ENCODE results near the gene DCAF5. TPM values are rescaled to one million over a fixed set of nuclear protein-coding genes. Genes with fewer than 3 reads are reported as not detected.
"Not testable (repeated sequence)": the region's sequence is repeated elsewhere in the genome, so short reads cannot be mapped to it uniquely, and the experiment has no call there.

The DCAF5 gene
- polyA plus RNA-seq, 6 donors from 2014 or later = 35.7 to 66.1 (median 49.3) TPM

DNA sequence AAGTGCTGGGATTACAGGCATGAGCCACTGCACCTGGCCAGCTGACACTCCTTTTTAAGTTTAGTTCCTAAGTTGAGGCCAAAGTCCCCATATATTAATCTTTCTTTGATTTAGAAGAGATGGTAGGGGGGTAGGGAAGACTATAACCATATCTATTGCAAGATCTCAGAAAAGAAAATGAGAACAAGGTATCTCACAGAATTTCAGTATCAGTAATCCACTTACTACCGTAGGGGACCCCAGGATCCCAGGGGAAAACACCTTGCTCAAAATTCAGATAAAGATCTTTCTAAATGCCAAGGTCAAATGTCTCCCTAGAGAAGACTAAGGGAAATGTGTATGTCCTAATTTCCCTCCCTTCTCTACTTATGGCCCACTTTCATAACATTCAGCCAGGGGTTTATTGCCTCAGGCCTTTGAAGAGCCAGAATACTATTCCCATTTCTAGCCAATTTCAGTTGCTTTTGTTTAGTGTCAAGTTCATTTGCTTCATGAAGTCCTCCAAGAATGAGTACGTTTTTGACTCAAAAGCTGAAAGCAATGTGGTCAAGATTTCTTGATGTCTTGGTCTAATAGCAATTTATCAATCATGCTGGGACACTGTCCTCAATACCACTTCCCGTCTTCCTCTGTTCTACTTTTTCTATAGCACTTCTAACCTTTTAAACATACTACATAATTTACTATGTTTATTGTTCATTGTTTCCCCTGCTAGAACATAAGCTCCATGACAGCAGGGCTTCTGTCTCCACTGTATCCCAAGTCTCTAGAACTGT lies 86.3 kb downstream of the DCAF5 start:
- ATAC-seq (ENCODE audit: low read depth in 2 of 2) (no peak), DNase-seq (no peak)
- no peak overlapping the region for H3K27ac Mint-ChIP-seq
- no peak overlapping the region for H3K4me3 Mint-ChIP-seq
- no peaks in the 10 kb centered on the region for H3K27me3 Mint-ChIP-seq
- H3K9me3 Mint-ChIP-seq = no peaks in the 10 kb centered on the region
- peaks cover 0 to 2% (median 0%) of the 10 kb centered on the region in 3 donors for H3K4me1 Mint-ChIP-seq
- H3K36me3 Mint-ChIP-seq = peaks cover 6 to 13% of the 10 kb centered on the region in 2 donors

DNA sequence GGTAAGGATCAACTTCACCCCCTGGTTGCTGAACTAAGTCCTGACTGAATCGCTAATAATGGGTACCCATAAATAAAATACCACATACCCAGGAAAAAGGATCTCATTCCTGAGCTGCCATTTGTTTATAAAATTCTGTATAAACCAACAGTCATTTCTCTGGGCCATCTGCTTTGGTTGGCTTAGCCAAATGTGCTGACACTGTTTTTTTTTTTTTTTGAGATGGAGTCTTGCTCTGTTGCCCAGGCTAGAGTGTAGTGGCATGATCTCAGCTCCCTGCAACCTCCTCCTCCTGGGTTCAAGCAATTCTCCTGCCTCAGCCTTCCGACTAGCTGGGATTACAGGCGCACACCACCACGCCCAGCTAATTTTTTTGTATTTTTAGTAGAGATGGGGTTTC lies 87.0 kb downstream of the DCAF5 start:
- H3K9me3 Mint-ChIP-seq; H3K36me3 Mint-ChIP-seq; H3K4me3 Mint-ChIP-seq; H3K27ac Mint-ChIP-seq; DNase-seq; ATAC-seq (ENCODE audit: low read depth in 2 of 2); H3K4me1 Mint-ChIP-seq; H3K27me3 Mint-ChIP-seq: not testable (repeated sequence)

- H3K9me3 Mint-ChIP-seq = no peaks in the 10 kb centered on the region
- peaks cover 6 to 14% of the 10 kb centered on the region in 2 donors for H3K36me3 Mint-ChIP-seq
- H3K27ac Mint-ChIP-seq = no peak overlapping the region
- H3K4me3 Mint-ChIP-seq = no peak overlapping the region
- DNase-seq = no peak
- H3K4me1 Mint-ChIP-seq = no peaks in the 10 kb centered on the region
- H3K27me3 Mint-ChIP-seq = no peaks in the 10 kb centered on the region
- no peak for ATAC-seq (ENCODE audit: low read depth in 2 of 2)
These were observed 88.3 kb downstream of the DCAF5 start for GRCh38 chr14:69064596-69064995.

GRCh38 chr14:69059658-69060623 lies 93.0 kb downstream of the DCAF5 start:
- H3K36me3 Mint-ChIP-seq = peaks cover 25 to 31% of the 10 kb centered on the region in 2 donors
- peaks cover 0 to 4% (median 0%) of the 10 kb centered on the region in 3 donors for H3K4me1 Mint-ChIP-seq
- no peaks in the 10 kb centered on the region for H3K9me3 Mint-ChIP-seq
- H3K27me3 Mint-ChIP-seq = no peaks in the 10 kb centered on the region
- H3K4me3 Mint-ChIP-seq = no peak overlapping the region
- peak overlapping the region in 1 of 6 donors; percentile 47 for H3K27ac Mint-ChIP-seq
- DNase-seq (no peak), ATAC-seq (ENCODE audit: low read depth in 2 of 2) (no peak)

- Mint-ChIP-seq H3K4me3 (no peak overlapping the region), H3K4me1 (peaks cover 9 to 15% (median 10%) of the 10 kb centered on the region in 3 donors), H3K36me3 (peaks cover 43 to 52% of the 10 kb centered on the region in 2 donors), H3K27ac (peak overlapping the region in 3 of 6 donors; percentile 5 to 65 (median 27)), H3K27me3 (no peaks in the 10 kb centered on the region), H3K9me3 (no peaks in the 10 kb centered on the region)
- DNase-seq (no peak), ATAC-seq (ENCODE audit: low read depth in 2 of 2) (no peak)
These were observed 96.7 kb downstream of the DCAF5 start for GRCh38 chr14:69055999-69056788.

DNA sequence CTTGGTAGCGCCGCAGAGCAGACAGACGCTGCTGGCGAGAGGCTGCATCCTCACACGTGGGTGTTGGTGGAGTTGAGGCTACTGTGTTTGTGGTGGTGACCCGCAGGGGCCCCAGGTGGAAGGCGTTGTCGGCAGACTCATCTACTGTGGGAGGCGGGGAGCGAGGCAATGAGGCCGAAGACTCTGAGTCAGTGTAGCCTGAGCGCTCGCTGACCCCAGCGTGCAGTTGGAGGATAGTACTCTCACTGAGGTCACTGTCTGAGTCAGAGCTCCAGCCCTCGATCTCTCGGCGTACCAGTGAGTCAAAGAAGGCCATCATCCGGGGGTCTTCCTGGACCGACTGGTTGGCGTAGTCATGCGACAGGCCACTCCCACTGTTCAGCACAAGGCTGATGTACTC lies 97.8 kb downstream of the DCAF5 start:
- Mint-ChIP-seq H3K36me3 (peaks cover 41 to 51% of the 10 kb centered on the region in 2 donors), H3K4me1 (peaks cover 11 to 19% (median 17%) of the 10 kb centered on the region in 3 donors), H3K27me3 (no peaks in the 10 kb centered on the region), H3K4me3 (no peak overlapping the region), H3K27ac (no peak overlapping the region), H3K9me3 (no peaks in the 10 kb centered on the region)
- no peak for ATAC-seq (ENCODE audit: low read depth in 2 of 2)
- no peak for DNase-seq

DNA sequence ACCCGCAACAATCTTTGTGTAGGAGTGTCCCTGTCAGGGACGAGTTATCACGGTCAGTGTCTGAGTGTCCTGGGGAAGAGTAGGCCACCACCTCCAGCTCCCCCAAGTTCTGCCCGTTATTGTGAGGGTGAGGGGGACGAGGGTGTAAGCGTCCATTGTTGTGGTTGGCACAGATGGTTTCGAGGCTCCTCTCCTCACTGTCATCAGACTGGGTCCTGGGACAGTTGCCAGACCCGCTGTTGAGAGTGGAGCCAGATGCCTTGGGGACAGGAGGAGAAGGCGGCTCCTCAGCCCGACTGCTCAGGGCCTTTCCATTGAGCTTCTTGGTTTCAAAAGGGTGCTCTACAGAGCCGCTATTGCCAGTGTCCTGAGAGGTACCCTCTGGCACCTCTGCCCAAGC lies 98.9 kb downstream of the DCAF5 start:
- H3K27ac Mint-ChIP-seq = peak overlapping the region in 1 of 6 donors; percentile 26
- no peak overlapping the region for H3K4me3 Mint-ChIP-seq

DNA sequence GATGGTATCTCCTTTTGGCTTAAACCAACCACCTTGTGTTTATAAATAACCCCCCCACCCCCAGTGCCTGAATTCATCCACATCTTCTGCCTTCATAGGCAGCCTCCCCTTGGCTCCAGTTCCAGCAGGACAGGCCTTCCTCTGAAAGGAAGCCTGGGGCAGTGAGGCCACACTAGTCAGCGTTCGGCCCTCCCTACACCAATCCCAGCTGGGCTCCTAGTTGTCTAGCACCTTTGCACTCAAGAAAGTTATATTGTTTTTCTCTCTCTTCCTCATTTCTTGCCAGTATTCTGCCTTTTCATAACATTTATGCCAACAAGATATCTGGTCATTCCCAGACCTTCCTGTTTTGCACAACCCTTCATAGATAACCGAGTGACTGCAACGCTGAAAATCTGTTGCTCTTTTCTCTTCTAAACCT lies 100.7 kb downstream of the DCAF5 start:
- H3K36me3 Mint-ChIP-seq = peaks cover 35 to 43% of the 10 kb centered on the region in 2 donors
- H3K27me3 Mint-ChIP-seq = no peaks in the 10 kb centered on the region
- H3K4me3 Mint-ChIP-seq = peak overlapping the region in 1 of 8 donors; percentile 33
- H3K9me3 Mint-ChIP-seq = no peaks in the 10 kb centered on the region
- DNase-seq (no peak), ATAC-seq (ENCODE audit: low read depth in 2 of 2) (no peak)
- peaks cover 11 to 19% (median 17%) of the 10 kb centered on the region in 3 donors for H3K4me1 Mint-ChIP-seq
- peak overlapping the region in 1 of 6 donors; percentile 34 for H3K27ac Mint-ChIP-seq

More for the DNA sequence above, 98.9 kb downstream of the DCAF5 start:
- ATAC-seq (ENCODE audit: low read depth in 2 of 2) (no peak), DNase-seq (no peak)
- H3K27me3 Mint-ChIP-seq = no peaks in the 10 kb centered on the region
- no peaks in the 10 kb centered on the region for H3K9me3 Mint-ChIP-seq
- H3K4me1 Mint-ChIP-seq = peaks cover 11 to 19% (median 17%) of the 10 kb centered on the region in 3 donors
- H3K36me3 Mint-ChIP-seq = peaks cover 35 to 43% of the 10 kb centered on the region in 2 donors

- H3K27ac Mint-ChIP-seq = peak overlapping the region in 2 of 6 donors; percentile 12 to 21
These were observed 102.4 kb downstream of the DCAF5 start for GRCh38 chr14:69050240-69051184.

DNA sequence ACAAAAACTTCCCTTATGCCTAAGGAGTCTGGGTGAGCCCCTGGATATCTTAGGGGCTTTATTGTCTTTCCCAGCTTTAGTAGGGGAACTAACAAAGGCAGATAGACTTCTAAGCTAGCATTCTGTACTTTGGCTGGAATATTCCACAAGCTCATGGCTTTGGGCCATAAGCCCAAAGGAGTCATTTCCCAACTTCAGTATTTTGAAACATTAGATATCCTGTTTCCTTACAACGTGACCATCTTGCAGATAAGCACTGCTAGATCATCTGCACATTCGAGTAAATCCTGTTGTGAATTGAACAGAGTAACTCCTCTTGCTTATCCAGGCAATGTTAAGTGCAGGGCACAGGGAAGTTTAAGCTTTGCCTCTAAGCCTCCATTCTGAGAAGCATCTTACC lies 103.2 kb downstream of the DCAF5 start:
- H3K27me3 Mint-ChIP-seq = no peaks in the 10 kb centered on the region
- no peaks in the 10 kb centered on the region for H3K9me3 Mint-ChIP-seq
- peak overlapping the region in 1 of 6 donors; percentile 22 for H3K27ac Mint-ChIP-seq
- no peak overlapping the region for H3K4me3 Mint-ChIP-seq
- no peak for ATAC-seq (ENCODE audit: low read depth in 2 of 2)
- H3K36me3 Mint-ChIP-seq = peaks cover 16 to 24% of the 10 kb centered on the region in 2 donors
- H3K4me1 Mint-ChIP-seq = peaks cover 11 to 17% (median 15%) of the 10 kb centered on the region in 3 donors
- DNase-seq = no peak

More at GRCh38 chr14:69050240-69051184, 102.4 kb downstream of the DCAF5 start:
- ATAC-seq (ENCODE audit: low read depth in 2 of 2) = no peak
- Mint-ChIP-seq H3K27me3 (no peaks in the 10 kb centered on the region), H3K9me3 (no peaks in the 10 kb centered on the region), H3K36me3 (peaks cover 24 to 33% of the 10 kb centered on the region in 2 donors), H3K4me1 (peaks cover 11 to 17% (median 15%) of the 10 kb centered on the region in 3 donors), H3K4me3 (no peak overlapping the region)
- DNase-seq = no peak

GRCh38 chr14:69048456-69048855 lies 104.5 kb downstream of the DCAF5 start:
- DNase-seq (no peak), ATAC-seq (ENCODE audit: low read depth in 2 of 2) (no peak)
- Mint-ChIP-seq H3K4me3 (no peak overlapping the region), H3K27me3 (peaks cover 4 to 7% (median 4%) of the 10 kb centered on the region in 3 donors), H3K4me1 (peaks cover 11 to 18% (median 17%) of the 10 kb centered on the region in 3 donors), H3K9me3 (no peaks in the 10 kb centered on the region), H3K36me3 (peaks cover 8 to 13% of the 10 kb centered on the region in 2 donors), H3K27ac (no peak overlapping the region)

GRCh38 chr14:69047255-69047654 lies 105.7 kb downstream of the DCAF5 start:
- peaks cover 0 to 1% of the 10 kb centered on the region in 2 donors for H3K36me3 Mint-ChIP-seq
- DNase-seq (no peak), ATAC-seq (ENCODE audit: low read depth in 2 of 2) (no peak)
- peak overlapping the region in 3 of 6 donors; percentile 6 to 56 (median 33) for H3K27ac Mint-ChIP-seq
- H3K9me3 Mint-ChIP-seq = no peaks in the 10 kb centered on the region
- no peak overlapping the region for H3K4me3 Mint-ChIP-seq
- peaks cover 8 to 14% (median 11%) of the 10 kb centered on the region in 3 donors for H3K4me1 Mint-ChIP-seq
- H3K27me3 Mint-ChIP-seq = peaks cover 10 to 19% (median 13%) of the 10 kb centered on the region in 3 donors

Data from naive B cell (primary cell).